HUES64 (cell line): ENCODE results near the gene IER3IP1.

Source experiments
- H3K27ac ChIP-seq: 2 replicates; pipeline ENCODE4 v1.7.0; 2013; ENCODE audit warnings: low read depth, low read length, inconsistent platforms
- H3K27me3 ChIP-seq: 2 replicates; pipeline ENCODE4 v1.6.1; 2013; ENCODE audit warnings: mild to moderate bottlenecking, low read length; ENCODE audit not compliant: insufficient read depth
- H3K36me3 ChIP-seq: 2 replicates; pipeline ENCODE4 v1.6.1; 2013; ENCODE audit warnings: mild to moderate bottlenecking, low read length; ENCODE audit not compliant: insufficient read depth
- H3K4me1 ChIP-seq: 2 replicates; pipeline ENCODE4 v1.6.1; 2013; ENCODE audit warnings: mild to moderate bottlenecking, low read length, moderate library complexity; ENCODE audit not compliant: insufficient read depth
- H3K4me3 ChIP-seq: 2 replicates; pipeline ENCODE4 v1.5.1; 2013; ENCODE audit warnings: mild to moderate bottlenecking, low read length, moderate library complexity
- H3K9ac ChIP-seq: 2 replicates; pipeline ENCODE4 v1.6.1; 2013; ENCODE audit warnings: mild to moderate bottlenecking, low read depth, low read length
- H3K9me3 ChIP-seq: 2 replicates; pipeline ENCODE4 v1.6.1; 2013; ENCODE audit warnings: low read depth, low read length; ENCODE audit not compliant: insufficient read depth
- WGBS: fragments of 150-250, 120-280 bp; methylation state at CpG from one replicate; pipeline ENCODE4 v1.1.7; 2013; ENCODE audit warnings: missing lambda C conversion rate; 5-methylcytosine and 5-hydroxymethylcytosine counted together

IER3IP1 gene

GRCh38 chr18:47118981-47119380 is 57.2 kb downstream of the IER3IP1 start:
- peaks cover 27% of the 10 kb centered on the region for H3K36me3 ChIP-seq
- H3K27me3 ChIP-seq, result no peaks in the 10 kb centered on the region

DNA sequence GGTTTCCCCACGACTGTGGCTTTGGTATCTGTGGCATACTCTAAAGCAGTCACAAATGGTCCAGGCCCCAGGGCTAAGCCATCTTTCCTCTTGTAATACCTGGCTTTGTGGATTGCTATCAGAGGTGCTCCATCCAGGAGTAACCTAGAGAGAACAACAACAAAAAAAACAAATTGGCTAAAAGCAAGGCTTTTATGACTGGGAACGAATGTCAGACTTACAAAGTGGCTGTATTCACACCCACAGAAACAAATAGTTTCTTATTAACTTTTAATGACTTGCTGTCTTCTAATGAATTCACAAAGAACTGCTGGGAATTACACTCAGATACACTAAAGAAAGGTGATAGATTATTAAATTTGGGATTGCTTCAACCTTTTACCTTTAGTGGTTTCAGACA is 61.0 kb downstream of the IER3IP1 start:
- Histone ChIP-seq H3K27ac (no peak overlapping the region), H3K36me3 (peaks cover 48% of the 10 kb centered on the region), H3K9ac (no peak overlapping the region), H3K9me3 (no peaks in the 10 kb centered on the region), H3K4me3 (no peak overlapping the region), H3K27me3 (no peaks in the 10 kb centered on the region), H3K4me1 (peaks cover 49% of the 10 kb centered on the region)
- WGBS, result 90% methylated on average over 2 of the region's 2 CpGs

More at GRCh38 chr18:47118981-47119380, 57.2 kb downstream of the IER3IP1 start:
- H3K9me3 ChIP-seq, result no peaks in the 10 kb centered on the region
- H3K4me1 ChIP-seq, result peaks cover 29% of the 10 kb centered on the region
- H3K4me3 ChIP-seq, result no peak overlapping the region
- H3K9ac ChIP-seq, result no peak overlapping the region
- no peak overlapping the region for H3K27ac ChIP-seq
- 98% methylated on average over 2 of the region's 2 CpGs for WGBS

- WGBS, result 63% methylated on average over 2 of the region's 2 CpGs
- H3K9ac ChIP-seq, result peak overlapping the region; percentile 22; the same call in 1 of the 2 replicates
- no peaks in the 10 kb centered on the region for H3K27me3 ChIP-seq
- H3K4me1 ChIP-seq, result peaks cover 62% of the 10 kb centered on the region
- peaks cover 41% of the 10 kb centered on the region for H3K36me3 ChIP-seq
- H3K9me3 ChIP-seq, result no peaks in the 10 kb centered on the region
- peak overlapping the region; percentile 8; the same call in 1 of the 2 replicates for H3K4me3 ChIP-seq
- H3K27ac ChIP-seq, result peak overlapping the region; percentile 68
Measured at GRCh38 chr18:47113796-47114540, 62.2 kb downstream of the IER3IP1 start.

GRCh38 chr18:47110492-47111274 is 65.5 kb downstream of the IER3IP1 start:
- Histone ChIP-seq H3K4me3 (no peak overlapping the region), H3K9me3 (no peaks in the 10 kb centered on the region), H3K9ac (no peak overlapping the region), H3K27me3 (no peaks in the 10 kb centered on the region), H3K36me3 (peaks cover 48% of the 10 kb centered on the region), H3K4me1 (peaks cover 60% of the 10 kb centered on the region), H3K27ac (0 out of 2 replicates have a peak overlapping the region, but pooled peaks have one; percentile 16)
- WGBS, result 81% methylated on average over 5 of the region's 6 CpGs

DNA sequence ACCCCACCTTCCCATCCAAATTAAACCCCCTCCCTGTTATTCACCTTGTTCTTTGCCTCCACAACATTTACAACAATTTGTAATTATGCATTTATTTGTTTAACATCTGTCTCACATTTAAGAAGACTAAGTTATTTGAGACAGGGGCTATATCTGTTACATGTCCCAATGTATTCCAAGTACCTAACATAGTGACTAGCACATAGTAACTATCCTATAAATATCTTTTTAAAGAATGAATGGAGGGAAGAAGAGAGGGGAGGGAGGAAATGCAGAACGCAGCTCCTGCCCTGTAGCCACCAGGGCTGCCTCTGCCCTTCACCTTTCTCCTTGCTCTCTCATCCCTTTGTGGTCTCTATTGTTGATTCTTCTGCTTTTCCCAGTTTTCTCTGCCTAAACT is 66.4 kb downstream of the IER3IP1 start:
- Histone ChIP-seq H3K36me3 (peaks cover 51% of the 10 kb centered on the region), H3K27me3 (no peaks in the 10 kb centered on the region)

GRCh38 chr18:47108998-47109405 is 67.2 kb downstream of the IER3IP1 start:
- Histone ChIP-seq H3K9me3 (no peaks in the 10 kb centered on the region), H3K9ac (no peak overlapping the region), H3K27ac (no peak overlapping the region), H3K4me1 (peaks cover 44% of the 10 kb centered on the region), H3K4me3 (no peak overlapping the region), H3K27me3 (no peaks in the 10 kb centered on the region), H3K36me3 (peaks cover 57% of the 10 kb centered on the region)
- WGBS, result 90% methylated on average over 7 of the region's 7 CpGs

More for the DNA sequence above, 66.4 kb downstream of the IER3IP1 start:
- Histone ChIP-seq H3K9ac (no peak overlapping the region), H3K9me3 (no peaks in the 10 kb centered on the region), H3K4me1 (peaks cover 51% of the 10 kb centered on the region), H3K4me3 (no peak overlapping the region), H3K27ac (no peak overlapping the region)
- WGBS, result 88% methylated on average over 1 of the region's 1 CpG

GRCh38 chr18:47108373-47108772 is 67.8 kb downstream of the IER3IP1 start:
- Histone ChIP-seq H3K4me3 (no peak overlapping the region), H3K4me1 (peaks cover 38% of the 10 kb centered on the region), H3K9me3 (no peaks in the 10 kb centered on the region), H3K27me3 (no peaks in the 10 kb centered on the region), H3K9ac (no peak overlapping the region), H3K36me3 (peaks cover 56% of the 10 kb centered on the region), H3K27ac (no peak overlapping the region)
- WGBS, result 55% methylated on average over 3 of the region's 3 CpGs
